NT2/D1 (cell line): Measurements from ENCODE around the gene PAQR4.

Source experiments
- YY1 ChIP-seq: IDR thresholded peaks from 2 replicates; pipeline ENCODE4 v1.6.1; 2011; ENCODE audit not compliant: insufficient read length, insufficient read depth
- ZNF274 ChIP-seq: IDR thresholded peaks from 2 replicates; pipeline ENCODE4 v1.6.1; 2011; ENCODE audit warnings: mild to moderate bottlenecking, low read depth, low read length

DNA sequence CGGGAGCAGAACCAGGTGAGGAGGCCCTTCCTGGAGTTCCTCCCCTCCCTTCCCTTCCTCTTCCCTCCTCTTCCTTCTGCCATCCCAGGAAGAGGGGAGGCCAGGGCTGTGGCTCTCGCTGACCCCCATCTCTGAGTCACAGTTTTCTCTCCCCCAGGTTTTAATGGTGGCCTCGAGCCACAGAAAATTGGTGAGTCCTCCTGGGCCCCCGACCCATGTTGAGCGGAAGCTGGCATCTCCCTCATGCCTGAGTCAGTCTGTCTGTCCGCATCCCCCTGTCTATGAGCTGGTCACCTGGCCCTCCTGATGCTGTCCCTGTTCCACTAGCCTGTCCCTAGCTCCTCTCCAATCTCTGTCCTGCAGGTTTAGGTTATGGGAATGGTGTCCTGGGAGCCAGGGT, 30.8 kb downstream of the PAQR4 start:
- TF ChIP-seq ZNF274 (no peak), YY1 (no peak)
